ENCODE data around the gene C1orf232. TPM values are rescaled to one million over a fixed set of nuclear protein-coding genes. Genes with fewer than 3 reads are reported as not detected.

C1orf232 gene
- total and polyA plus RNA-seq, 9 of the 15 experiments (the other 6 are each of a cell fraction or from before 2014, with no cell fraction given), result not detected

DNA sequence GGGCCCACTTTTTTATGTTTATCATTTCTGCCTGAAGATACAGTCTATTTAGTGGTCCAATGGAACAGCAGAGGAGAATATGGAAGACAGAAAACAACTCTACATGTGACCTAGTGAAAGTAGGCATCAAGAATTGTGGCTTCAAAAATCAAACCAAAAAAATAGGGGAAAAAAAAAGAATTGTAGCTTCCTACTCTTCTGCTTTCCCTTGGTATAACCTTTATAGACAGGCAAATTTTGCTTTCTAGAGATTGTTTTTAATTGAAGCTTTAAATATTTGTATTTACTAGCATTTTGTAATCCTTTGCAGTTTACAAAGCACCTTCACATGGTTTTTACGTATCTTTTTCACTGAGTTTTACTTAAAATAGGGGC lies 42.8 kb downstream of the C1orf232 start (continued):
- TF ChIP-seq, protein P1, sequence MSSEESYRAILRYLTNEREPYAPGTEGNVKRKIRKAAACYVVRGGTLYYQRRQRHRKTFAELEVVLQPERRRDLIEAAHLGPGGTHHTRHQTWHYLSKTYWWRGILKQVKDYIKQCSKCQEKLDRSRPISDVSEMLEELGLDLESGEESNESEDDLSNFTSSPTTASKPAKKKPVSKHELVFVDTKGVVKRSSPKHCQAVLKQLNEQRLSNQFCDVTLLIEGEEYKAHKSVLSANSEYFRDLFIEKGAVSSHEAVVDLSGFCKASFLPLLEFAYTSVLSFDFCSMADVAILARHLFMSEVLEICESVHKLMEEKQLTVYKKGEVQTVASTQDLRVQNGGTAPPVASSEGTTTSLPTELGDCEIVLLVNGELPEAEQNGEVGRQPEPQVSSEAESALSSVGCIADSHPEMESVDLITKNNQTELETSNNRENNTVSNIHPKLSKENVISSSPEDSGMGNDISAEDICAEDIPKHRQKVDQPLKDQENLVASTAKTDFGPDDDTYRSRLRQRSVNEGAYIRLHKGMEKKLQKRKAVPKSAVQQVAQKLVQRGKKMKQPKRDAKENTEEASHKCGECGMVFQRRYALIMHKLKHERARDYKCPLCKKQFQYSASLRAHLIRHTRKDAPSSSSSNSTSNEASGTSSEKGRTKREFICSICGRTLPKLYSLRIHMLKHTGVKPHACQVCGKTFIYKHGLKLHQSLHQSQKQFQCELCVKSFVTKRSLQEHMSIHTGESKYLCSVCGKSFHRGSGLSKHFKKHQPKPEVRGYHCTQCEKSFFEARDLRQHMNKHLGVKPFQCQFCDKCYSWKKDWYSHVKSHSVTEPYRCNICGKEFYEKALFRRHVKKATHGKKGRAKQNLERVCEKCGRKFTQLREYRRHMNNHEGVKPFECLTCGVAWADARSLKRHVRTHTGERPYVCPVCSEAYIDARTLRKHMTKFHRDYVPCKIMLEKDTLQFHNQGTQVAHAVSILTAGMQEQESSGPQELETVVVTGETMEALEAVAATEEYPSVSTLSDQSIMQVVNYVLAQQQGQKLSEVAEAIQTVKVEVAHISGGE (CRISPR knock-in tag; IDR thresholded peaks at IDR 0.05), result peak in 1 of 3 experiments; percentile 46; a peak in 1 of 6 replicates
- TF ChIP-seq, protein P2, sequence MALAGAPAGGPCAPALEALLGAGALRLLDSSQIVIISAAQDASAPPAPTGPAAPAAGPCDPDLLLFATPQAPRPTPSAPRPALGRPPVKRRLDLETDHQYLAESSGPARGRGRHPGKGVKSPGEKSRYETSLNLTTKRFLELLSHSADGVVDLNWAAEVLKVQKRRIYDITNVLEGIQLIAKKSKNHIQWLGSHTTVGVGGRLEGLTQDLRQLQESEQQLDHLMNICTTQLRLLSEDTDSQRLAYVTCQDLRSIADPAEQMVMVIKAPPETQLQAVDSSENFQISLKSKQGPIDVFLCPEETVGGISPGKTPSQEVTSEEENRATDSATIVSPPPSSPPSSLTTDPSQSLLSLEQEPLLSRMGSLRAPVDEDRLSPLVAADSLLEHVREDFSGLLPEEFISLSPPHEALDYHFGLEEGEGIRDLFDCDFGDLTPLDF (CRISPR knock-in tag; IDR thresholded peaks at IDR 0.05), result 0 out of 2 replicates have a peak, but pooled peaks have one; percentile 2
- TF ChIP-seq BRD9 (IDR thresholded peaks at IDR 0.05; ENCODE audit: low read depth, partially characterized antibody) (peak; percentile 97), NR2F6 (CRISPR knock-in tag; IDR thresholded peaks at IDR 0.05) (no peak), ZNF444 (CRISPR knock-in tag; IDR thresholded peaks at IDR 0.05) (peak; percentile 28; the same call in 1 of the 2 replicates), ZNF561 (CRISPR knock-in tag; conservative IDR thresholded peaks at IDR 0.05) (0 out of 2 replicates have a peak, but pooled peaks have one; percentile 44), FOXP1 (CRISPR knock-in tag; IDR thresholded peaks at IDR 0.05) (no peak), ZNF668 (CRISPR knock-in tag; IDR thresholded peaks at IDR 0.05) (0 out of 2 replicates have a peak, but pooled peaks have one; percentile 50), SRF (CRISPR knock-in tag; IDR thresholded peaks at IDR 0.05) (0 out of 4 replicates have a peak, but pooled peaks of 1 of the 2 experiments have one; percentile 12), GABPB1 (CRISPR knock-in tag; IDR thresholded peaks at IDR 0.05) (no peak), ZNF589 (CRISPR knock-in tag; IDR thresholded peaks at IDR 0.05; ENCODE audit: low read depth) (peak; percentile 23; the same call in 1 of the 2 replicates), ELF2 (CRISPR knock-in tag; IDR thresholded peaks at IDR 0.05) (peak; percentile 23; the same call in 1 of the 2 replicates)
- TF ChIP-seq, protein P3, sequence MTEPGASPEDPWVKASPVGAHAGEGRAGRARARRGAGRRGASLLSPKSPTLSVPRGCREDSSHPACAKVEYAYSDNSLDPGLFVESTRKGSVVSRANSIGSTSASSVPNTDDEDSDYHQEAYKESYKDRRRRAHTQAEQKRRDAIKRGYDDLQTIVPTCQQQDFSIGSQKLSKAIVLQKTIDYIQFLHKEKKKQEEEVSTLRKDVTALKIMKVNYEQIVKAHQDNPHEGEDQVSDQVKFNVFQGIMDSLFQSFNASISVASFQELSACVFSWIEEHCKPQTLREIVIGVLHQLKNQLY (CRISPR knock-in tag; conservative IDR thresholded peaks at IDR 0.05), result peak in 1 of 2 experiments; percentile 78; a peak in 1 of 4 replicates
- TF ChIP-seq, protein P4, sequence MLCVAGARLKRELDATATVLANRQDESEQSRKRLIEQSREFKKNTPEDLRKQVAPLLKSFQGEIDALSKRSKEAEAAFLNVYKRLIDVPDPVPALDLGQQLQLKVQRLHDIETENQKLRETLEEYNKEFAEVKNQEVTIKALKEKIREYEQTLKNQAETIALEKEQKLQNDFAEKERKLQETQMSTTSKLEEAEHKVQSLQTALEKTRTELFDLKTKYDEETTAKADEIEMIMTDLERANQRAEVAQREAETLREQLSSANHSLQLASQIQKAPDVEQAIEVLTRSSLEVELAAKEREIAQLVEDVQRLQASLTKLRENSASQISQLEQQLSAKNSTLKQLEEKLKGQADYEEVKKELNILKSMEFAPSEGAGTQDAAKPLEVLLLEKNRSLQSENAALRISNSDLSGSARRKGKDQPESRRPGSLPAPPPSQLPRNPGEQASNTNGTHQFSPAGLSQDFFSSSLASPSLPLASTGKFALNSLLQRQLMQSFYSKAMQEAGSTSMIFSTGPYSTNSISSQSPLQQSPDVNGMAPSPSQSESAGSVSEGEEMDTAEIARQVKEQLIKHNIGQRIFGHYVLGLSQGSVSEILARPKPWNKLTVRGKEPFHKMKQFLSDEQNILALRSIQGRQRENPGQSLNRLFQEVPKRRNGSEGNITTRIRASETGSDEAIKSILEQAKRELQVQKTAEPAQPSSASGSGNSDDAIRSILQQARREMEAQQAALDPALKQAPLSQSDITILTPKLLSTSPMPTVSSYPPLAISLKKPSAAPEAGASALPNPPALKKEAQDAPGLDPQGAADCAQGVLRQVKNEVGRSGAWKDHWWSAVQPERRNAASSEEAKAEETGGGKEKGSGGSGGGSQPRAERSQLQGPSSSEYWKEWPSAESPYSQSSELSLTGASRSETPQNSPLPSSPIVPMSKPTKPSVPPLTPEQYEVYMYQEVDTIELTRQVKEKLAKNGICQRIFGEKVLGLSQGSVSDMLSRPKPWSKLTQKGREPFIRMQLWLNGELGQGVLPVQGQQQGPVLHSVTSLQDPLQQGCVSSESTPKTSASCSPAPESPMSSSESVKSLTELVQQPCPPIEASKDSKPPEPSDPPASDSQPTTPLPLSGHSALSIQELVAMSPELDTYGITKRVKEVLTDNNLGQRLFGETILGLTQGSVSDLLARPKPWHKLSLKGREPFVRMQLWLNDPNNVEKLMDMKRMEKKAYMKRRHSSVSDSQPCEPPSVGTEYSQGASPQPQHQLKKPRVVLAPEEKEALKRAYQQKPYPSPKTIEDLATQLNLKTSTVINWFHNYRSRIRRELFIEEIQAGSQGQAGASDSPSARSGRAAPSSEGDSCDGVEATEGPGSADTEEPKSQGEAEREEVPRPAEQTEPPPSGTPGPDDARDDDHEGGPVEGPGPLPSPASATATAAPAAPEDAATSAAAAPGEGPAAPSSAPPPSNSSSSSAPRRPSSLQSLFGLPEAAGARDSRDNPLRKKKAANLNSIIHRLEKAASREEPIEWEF (CRISPR knock-in tag; IDR thresholded peaks at IDR 0.05), result peak; percentile 2; the same call in 1 of the 2 replicates
- TF ChIP-seq, protein P5, sequence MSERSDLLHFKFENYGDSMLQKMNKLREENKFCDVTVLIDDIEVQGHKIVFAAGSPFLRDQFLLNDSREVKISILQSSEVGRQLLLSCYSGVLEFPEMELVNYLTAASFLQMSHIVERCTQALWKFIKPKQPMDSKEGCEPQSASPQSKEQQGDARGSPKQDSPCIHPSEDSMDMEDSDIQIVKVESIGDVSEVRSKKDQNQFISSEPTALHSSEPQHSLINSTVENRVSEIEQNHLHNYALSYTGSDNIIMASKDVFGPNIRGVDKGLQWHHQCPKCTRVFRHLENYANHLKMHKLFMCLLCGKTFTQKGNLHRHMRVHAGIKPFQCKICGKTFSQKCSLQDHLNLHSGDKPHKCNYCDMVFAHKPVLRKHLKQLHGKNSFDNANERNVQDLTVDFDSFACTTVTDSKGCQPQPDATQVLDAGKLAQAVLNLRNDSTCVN (CRISPR knock-in tag; IDR thresholded peaks at IDR 0.05), result 0 out of 2 replicates have a peak, but pooled peaks have one; percentile 1
